Endothelial cell of umbilical vein (primary cell): ENCODE results near the gene MEIOB. TPM values are rescaled to one million over a fixed set of nuclear protein-coding genes. Genes with fewer than 3 reads are reported as not detected.

Source experiments
- BruUV-seq: library from RNA; stranded (reverse); fragments of 400-500 nt; replicated peaks from 2 replicates; lab custom pipeline; 2021; lab: Mats Ljungman, UMichigan
- CTCF ChIA-PET: fragments of 300-600, 350-600 bp; sonication (Branson Sonifier 250); formaldehyde crosslinking; loops from one replicate; lab custom pipeline; 2021; ENCODE audit warnings: antibody characterized with exemption, inconsistent platforms; lab: Charles Lee
- POLR2A ChIA-PET: fragments of 300-600, 350-600 bp; sonication (Branson Sonifier 250); formaldehyde crosslinking; loops from one replicate; lab custom pipeline; 2021; ENCODE audit warnings: antibody characterized with exemption, inconsistent platforms; lab: Charles Lee
- DNase-seq: peaks from one replicate; pipeline ENCODE4 v3.0.0-alpha.2; 2011; ENCODE audit warnings: low read depth, low spot score
- FAIRE-seq: peaks from 2 replicates; lab custom pipeline; 2011; peaks lifted over from hg19 to GRCh38; lab: Jason Lieb, UNC
- H2AFZ ChIP-seq: 2 replicates; pipeline ENCODE4 v1.6.0; 2012; ENCODE audit warnings: low read depth, low read length, control low read depth, inconsistent platforms
- H3K27ac ChIP-seq: 2 replicates; pipeline ENCODE4 v1.5.1; 2011; ENCODE audit warnings: low read depth, mild to moderate bottlenecking, control low read depth, low read length, moderate library complexity; ENCODE audit not compliant: insufficient read depth
- H3K27me3 ChIP-seq, 2 experiments: 2 replicates each; pipeline versions ENCODE4 v1.6.0 to v1.6.1; 2011; ENCODE audit warnings: low read length in 2 of 2, mixed read lengths in 1 of 2; ENCODE audit not compliant: control insufficient read depth in 2 of 2, insufficient read depth in 2 of 2
- H3K36me3 ChIP-seq, 2 experiments: 2 replicates in 1 of 2; 3 replicates in 1 of 2; pipeline ENCODE4 v1.5.1; 2011; ENCODE audit warnings: low read length in 2 of 2, mild to moderate bottlenecking in 1 of 2, moderate library complexity in 1 of 2; ENCODE audit not compliant: control insufficient read depth in 2 of 2, insufficient read depth in 2 of 2; ENCODE audit errors: extremely low read depth in 1 of 2
- H3K4me1 ChIP-seq: 3 replicates; pipeline ENCODE4 v1.5.1; 2011; ENCODE audit warnings: mild to moderate bottlenecking, low read length; ENCODE audit not compliant: control insufficient read depth, insufficient read depth; ENCODE audit errors: extremely low read depth
- H3K4me2 ChIP-seq: 2 replicates; pipeline ENCODE4 v1.6.1; 2011; ENCODE audit warnings: low read length, control low read depth, mixed read lengths; ENCODE audit not compliant: insufficient read depth
- H3K4me3 ChIP-seq, 3 experiments: fragments of 200-600 bp in 1 of 3; sonication (generic), shearing (Covaris generic) in 1 of 3; replicated peaks in 1 of 3; 2 replicates each; pipeline ENCODE4 v1.5.1; 2011 to 2016; ENCODE audit warnings: control low read depth in 3 of 3, low read length in 3 of 3, mild to moderate bottlenecking in 2 of 3, inconsistent platforms in 1 of 3, low read depth in 1 of 3, moderate library complexity in 1 of 3; ENCODE audit not compliant: insufficient read depth in 1 of 3
- H3K79me2 ChIP-seq: 2 replicates; pipeline ENCODE4 v1.6.0; 2012; ENCODE audit warnings: low read length, inconsistent platforms; ENCODE audit not compliant: control insufficient read depth, insufficient read depth
- H3K9ac ChIP-seq: replicated peaks from 2 replicates; pipeline ENCODE3; 2011; ENCODE audit warnings: low read length, control low read depth; ENCODE audit not compliant: insufficient read depth; ENCODE audit errors: extremely low read depth
- H3K9me1 ChIP-seq: replicated peaks from 3 replicates; pipeline ENCODE4 v1.6.0; 2011; ENCODE audit warnings: mild to moderate bottlenecking, low read length; ENCODE audit not compliant: control insufficient read depth, insufficient read depth; ENCODE audit errors: extremely low read depth
- H3K9me3 ChIP-seq: replicated peaks from 2 replicates; pipeline ENCODE4 v1.5.1; 2012; ENCODE audit warnings: low read length, inconsistent platforms; ENCODE audit not compliant: control insufficient read depth, insufficient read depth
- H4K20me1 ChIP-seq: replicated peaks from 2 replicates; pipeline ENCODE3; 2011; ENCODE audit warnings: mild to moderate bottlenecking, low read length; ENCODE audit not compliant: control insufficient read depth, insufficient read depth; ENCODE audit errors: extremely low read depth
- EZH2 ChIP-seq: IDR thresholded peaks from 2 replicates; pipeline ENCODE4 v1.6.1; 2012; ENCODE audit warnings: borderline replicate concordance, low read depth, mild to moderate bottlenecking, moderate library complexity, low read length, inconsistent platforms; ENCODE audit not compliant: severe bottlenecking
- FOS ChIP-seq: IDR thresholded peaks from 2 replicates; pipeline ENCODE4 v1.6.1; 2011; ENCODE audit warnings: mild to moderate bottlenecking, low read length, moderate library complexity, borderline replicate concordance; ENCODE audit not compliant: insufficient read depth
- JUN ChIP-seq: IDR thresholded peaks from 2 replicates; pipeline ENCODE4 v1.6.1; 2011; ENCODE audit warnings: borderline replicate concordance, low read depth; ENCODE audit not compliant: insufficient read length, insufficient read depth
- MAX ChIP-seq: IDR thresholded peaks from 2 replicates; pipeline ENCODE4 v1.6.1; 2011; ENCODE audit not compliant: insufficient read depth, insufficient read length
- MYC ChIP-seq: IDR thresholded peaks from one replicate; pipeline ENCODE4 v1.6.1; 2011; ENCODE audit warnings: mild to moderate bottlenecking, low read depth, low read length
- POLR2A ChIP-seq: IDR thresholded peaks from 2 replicates; pipeline ENCODE4 v1.6.1; 2012; ENCODE audit warnings: low read depth, mild to moderate bottlenecking, control low read depth, low read length
- POLR2AphosphoS5 ChIP-seq: IDR thresholded peaks from 2 replicates; pipeline ENCODE4 v1.6.1; 2012; ENCODE audit warnings: low read depth, mild to moderate bottlenecking, control low read depth, low read length, moderate library complexity; ENCODE audit not compliant: insufficient read depth
- dilution Hi-C: fragments of 300-500 bp; cut with MboI; formaldehyde crosslinking; loops from one replicate; pipeline ENCODE4 v1.15.0; 2019; ENCODE audit warnings: low sequenced_read_pairs; ENCODE audit not compliant: extremely low pct_ligation_motif_present
- intact Hi-C: fragments of 100-400 bp; cut with micrococcal nuclease; formaldehyde crosslinking; loops from one replicate; pipeline ENCODE4 v1.10.0; 2022
- polyA plus RNA-seq, 4 experiments: library from polyadenylated mRNA; depleted of rRNA in 3 of 4; stranded (reverse) in 3 of 4; unstranded in 1 of 4; fragments of >200 nt; gene quantifications; 2 replicates each; pipeline versions ENCODE4 v1.2.1 to v1.2.3, GENCODE V29; 2011 to 2012; ENCODE audit warnings: missing spikeins in 1 of 4
- total RNA-seq: library from RNA; stranded (reverse); gene quantifications from 2 replicates; pipeline ENCODE4 v1.2.3, GENCODE V29; 2021
- TF ChIP-seq, protein P1 (sequence below), 2 donors: IDR thresholded peaks; 1 replicate in 1 of 2; 2 replicates in 1 of 2; pipeline ENCODE4 v1.5.1; 2011; ENCODE audit warnings: low read length in 2 of 2, mild to moderate bottlenecking in 2 of 2, moderate library complexity in 2 of 2, control low read depth in 1 of 2, inconsistent platforms in 1 of 2, low read depth in 1 of 2; ENCODE audit not compliant: insufficient read depth in 1 of 2; ENCODE audit errors: extremely low read depth in 1 of 2

Gene MEIOB
- total and polyA plus RNA-seq, 2 donors (not counting 3 experiments of a cell fraction or from before 2014, with no cell fraction given), result 0.04 TPM; not detected in 1

GRCh38 chr16:1902547-1903219 lies 30.7 kb upstream of the MEIOB start:
- DNase-seq, result no peak
- ChIA-PET POLR2A (no interaction called here), CTCF (interaction anchor here (1.3 to 1.5 kb wide), 3 partner anchors 11 to 13 kb away, joined by 3 to 4 read pairs (median 3); no protein-coding TSS in a partner anchor)
- Histone ChIP-seq H3K9me1 (no peaks in the 10 kb centered on the region), H3K4me3 (no peak overlapping the region), H3K4me2 (no peak overlapping the region), H2AFZ (no peak overlapping the region), H3K9ac (no peak overlapping the region), H3K9me3 (no peaks in the 10 kb centered on the region), H3K27ac (no peak overlapping the region), H3K4me1 (no peaks in the 10 kb centered on the region), H3K27me3 (peaks cover 0 to 3% of the 10 kb centered on the region in 2 experiments), H3K36me3 (no peaks in the 10 kb centered on the region), H4K20me1 (no peaks in the 10 kb centered on the region), H3K79me2 (no peaks in the 10 kb centered on the region)
- BruUV-seq, result no TSS peak
- dilution Hi-C loops, result no loop called here
- intact Hi-C loops, result no loop called here
- no peak for FAIRE-seq
- TF ChIP-seq, protein P1, sequence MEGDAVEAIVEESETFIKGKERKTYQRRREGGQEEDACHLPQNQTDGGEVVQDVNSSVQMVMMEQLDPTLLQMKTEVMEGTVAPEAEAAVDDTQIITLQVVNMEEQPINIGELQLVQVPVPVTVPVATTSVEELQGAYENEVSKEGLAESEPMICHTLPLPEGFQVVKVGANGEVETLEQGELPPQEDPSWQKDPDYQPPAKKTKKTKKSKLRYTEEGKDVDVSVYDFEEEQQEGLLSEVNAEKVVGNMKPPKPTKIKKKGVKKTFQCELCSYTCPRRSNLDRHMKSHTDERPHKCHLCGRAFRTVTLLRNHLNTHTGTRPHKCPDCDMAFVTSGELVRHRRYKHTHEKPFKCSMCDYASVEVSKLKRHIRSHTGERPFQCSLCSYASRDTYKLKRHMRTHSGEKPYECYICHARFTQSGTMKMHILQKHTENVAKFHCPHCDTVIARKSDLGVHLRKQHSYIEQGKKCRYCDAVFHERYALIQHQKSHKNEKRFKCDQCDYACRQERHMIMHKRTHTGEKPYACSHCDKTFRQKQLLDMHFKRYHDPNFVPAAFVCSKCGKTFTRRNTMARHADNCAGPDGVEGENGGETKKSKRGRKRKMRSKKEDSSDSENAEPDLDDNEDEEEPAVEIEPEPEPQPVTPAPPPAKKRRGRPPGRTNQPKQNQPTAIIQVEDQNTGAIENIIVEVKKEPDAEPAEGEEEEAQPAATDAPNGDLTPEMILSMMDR (IDR thresholded peaks at IDR 0.05; ENCODE audit: extremely low read depth in 1 of 2, insufficient read depth in 1 of 2, low read depth in 1 of 2, low read length in 2 of 2), result no peak
- TF ChIP-seq EZH2 (no peak), MYC (no peak), FOS (no peak), POLR2AphosphoS5 (no peak), POLR2A (no peak), MAX (no peak), JUN (no peak)
